ENCODE measurements around the gene SAMD4A. TPM values are rescaled to one million over a fixed set of nuclear protein-coding genes. Genes with fewer than 3 reads are reported as not detected.

Gene SAMD4A
- total RNA-seq, 4 donors from 2014 or later = 39.8 to 53.3 (median 48.0) TPM

DNA sequence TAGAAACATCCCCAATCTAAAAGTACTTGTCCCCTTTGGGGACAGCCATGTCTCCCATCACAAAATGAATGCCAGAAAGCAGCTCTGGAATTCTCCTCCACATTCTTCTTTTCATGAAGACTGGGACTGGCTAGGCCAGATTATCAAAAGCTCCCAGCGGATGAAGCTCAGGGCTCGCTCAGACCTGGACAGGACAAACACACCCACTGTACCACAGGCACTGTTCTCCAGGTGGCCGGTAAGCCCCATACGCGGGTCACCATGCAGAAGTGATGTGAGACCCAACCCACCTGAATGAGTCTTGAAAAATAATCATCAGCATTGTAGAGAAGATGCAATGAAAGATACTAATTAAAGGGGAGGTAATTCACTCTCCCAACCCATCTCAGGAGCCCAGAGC lies 250.6 kb downstream of the SAMD4A start:
- Histone ChIP-seq H3K4me3 (no peak overlapping the region), H3K27me3 (no peaks in the 10 kb centered on the region), H3K27ac (no peak overlapping the region), H3K36me3 (no peaks in the 10 kb centered on the region), H3K4me1 (peaks cover 0 to 5% (median 0%) of the 10 kb centered on the region in 4 donors), H3K9me3 (no peaks in the 10 kb centered on the region)
- DNase-seq (ENCODE audit: low spot score in 2 of 2) = no peak
- WGBS, 2 donors = 95 to 98% methylated on average over 5 of the region's 5 CpGs
- TF ChIP-seq POLR2A (IDR thresholded peaks at IDR 0.05) = no peak
- TF ChIP-seq EP300 (IDR thresholded peaks at IDR 0.05) = no peak
- no peak for TF ChIP-seq CTCF (IDR thresholded peaks at IDR 0.05)

- H3K36me3 ChIP-seq = no peaks in the 10 kb centered on the region
- H3K9me3 ChIP-seq = peaks cover 0 to 8% (median 3%) of the 10 kb centered on the region in 4 donors
- TF ChIP-seq CTCF (IDR thresholded peaks at IDR 0.05) = no peak
- TF ChIP-seq POLR2A (IDR thresholded peaks at IDR 0.05) = no peak
- no peak for TF ChIP-seq EP300 (IDR thresholded peaks at IDR 0.05)
- peaks cover 0 to 5% (median 0%) of the 10 kb centered on the region in 4 donors for H3K4me1 ChIP-seq
- H3K27me3 ChIP-seq = no peaks in the 10 kb centered on the region
- H3K27ac ChIP-seq = no peak overlapping the region
- DNase-seq (ENCODE audit: low spot score in 2 of 2) = no peak
- WGBS, 2 donors = 45 to 50% methylated on average over 14 of the region's 14 CpGs
- H3K4me3 ChIP-seq = no peak overlapping the region
Observed at GRCh38 chr14:54818201-54819133, 251.5 kb downstream of the SAMD4A start.

DNA sequence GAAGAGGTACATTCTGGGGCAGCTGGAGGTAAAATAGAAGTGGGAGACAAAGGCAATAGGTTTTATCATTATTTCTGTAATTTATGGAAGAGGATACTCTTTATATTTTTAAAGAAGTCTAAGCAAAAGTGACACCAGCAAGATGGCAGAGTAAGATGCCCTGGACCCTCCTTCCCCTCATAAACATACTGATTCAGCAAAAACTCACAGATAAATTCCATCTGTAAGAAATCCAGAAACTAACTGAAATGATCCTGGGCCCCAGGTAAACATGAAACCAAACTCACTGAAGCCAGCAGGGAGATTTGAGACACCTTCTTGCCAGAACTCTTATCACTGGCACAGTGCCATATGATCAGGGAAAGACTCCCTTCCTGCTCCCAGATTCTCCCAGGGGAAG lies 255.8 kb downstream of the SAMD4A start:
- no peak for DNase-seq (ENCODE audit: low spot score in 2 of 2)
- TF ChIP-seq EP300 (IDR thresholded peaks at IDR 0.05) (no peak), POLR2A (IDR thresholded peaks at IDR 0.05) (no peak), CTCF (IDR thresholded peaks at IDR 0.05) (no peak)
- Histone ChIP-seq H3K36me3 (no peaks in the 10 kb centered on the region), H3K27ac (no peak overlapping the region), H3K9me3 (peaks cover 0 to 32% (median 8%) of the 10 kb centered on the region in 4 donors), H3K4me3 (no peak overlapping the region), H3K4me1 (peaks cover 0 to 5% (median 0%) of the 10 kb centered on the region in 4 donors), H3K27me3 (no peaks in the 10 kb centered on the region)

- H3K9me3 ChIP-seq = peaks cover 0 to 32% (median 8%) of the 10 kb centered on the region in 4 donors
- no peak overlapping the region for H3K4me3 ChIP-seq
- no peaks in the 10 kb centered on the region for H3K27me3 ChIP-seq
- no peak overlapping the region for H3K27ac ChIP-seq
- no peak for DNase-seq (ENCODE audit: low spot score in 2 of 2)
- TF ChIP-seq POLR2A (IDR thresholded peaks at IDR 0.05) (no peak), CTCF (IDR thresholded peaks at IDR 0.05) (no peak), EP300 (IDR thresholded peaks at IDR 0.05) (no peak)
- 95 to 97% methylated on average over 2 of the region's 2 CpGs for WGBS, 2 donors
- H3K36me3 ChIP-seq = no peaks in the 10 kb centered on the region
- no peaks in the 10 kb centered on the region for H3K4me1 ChIP-seq
Observed at GRCh38 chr14:54823757-54824549, 257.0 kb downstream of the SAMD4A start.

- no peak for DNase-seq (ENCODE audit: low spot score in 2 of 2)
- H3K27ac ChIP-seq = no peak overlapping the region
- H3K4me3 ChIP-seq = no peak overlapping the region
- TF ChIP-seq EP300 (IDR thresholded peaks at IDR 0.05) (no peak), POLR2A (IDR thresholded peaks at IDR 0.05) (no peak), CTCF (IDR thresholded peaks at IDR 0.05) (no peak)
- H3K9me3 ChIP-seq = peaks cover 0 to 29% (median 8%) of the 10 kb centered on the region in 4 donors
- no peaks in the 10 kb centered on the region for H3K27me3 ChIP-seq
- no peaks in the 10 kb centered on the region for H3K36me3 ChIP-seq
- no peaks in the 10 kb centered on the region for H3K4me1 ChIP-seq
- 84% methylated on average over 1 of the region's 1 CpG for WGBS, 2 donors
Observed at GRCh38 chr14:54828037-54828436, 261.1 kb downstream of the SAMD4A start.

All from tibial nerve (tissue), 4 donors.